T1000 (cell line): Measurements from ENCODE around the gene SH3GLB2.
"Not testable (repeated sequence)": the region's sequence is repeated elsewhere in the genome, so short reads cannot be mapped to it uniquely, and the experiment has no call there.

Experiments used
- DNase-seq: peaks from one replicate; lab custom pipeline; 2025; ENCODE audit warnings: mixed read lengths; lab: John Stamatoyannopoulos, UW

Gene SH3GLB2

DNA sequence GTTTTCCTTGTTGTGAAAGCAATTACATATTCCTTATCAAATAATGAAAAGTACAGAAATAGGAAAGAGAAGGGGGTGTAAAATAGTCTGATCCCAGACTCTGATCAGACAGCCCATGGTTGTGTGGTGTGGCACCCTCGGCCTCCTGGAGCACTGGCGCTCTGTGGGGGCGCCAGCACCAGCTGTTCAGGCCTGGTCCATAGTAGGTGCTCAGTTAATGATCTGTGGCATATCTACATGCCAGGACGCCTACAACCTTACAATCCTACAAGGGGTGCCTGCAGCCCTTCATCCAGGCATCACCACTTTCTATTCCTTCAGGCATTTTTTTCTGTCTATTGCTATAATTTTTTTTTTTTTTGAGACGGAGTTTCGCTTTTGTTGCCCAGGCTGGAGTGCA is 24.9 kb upstream of the SH3GLB2 start:
- no peak for DNase-seq

DNA sequence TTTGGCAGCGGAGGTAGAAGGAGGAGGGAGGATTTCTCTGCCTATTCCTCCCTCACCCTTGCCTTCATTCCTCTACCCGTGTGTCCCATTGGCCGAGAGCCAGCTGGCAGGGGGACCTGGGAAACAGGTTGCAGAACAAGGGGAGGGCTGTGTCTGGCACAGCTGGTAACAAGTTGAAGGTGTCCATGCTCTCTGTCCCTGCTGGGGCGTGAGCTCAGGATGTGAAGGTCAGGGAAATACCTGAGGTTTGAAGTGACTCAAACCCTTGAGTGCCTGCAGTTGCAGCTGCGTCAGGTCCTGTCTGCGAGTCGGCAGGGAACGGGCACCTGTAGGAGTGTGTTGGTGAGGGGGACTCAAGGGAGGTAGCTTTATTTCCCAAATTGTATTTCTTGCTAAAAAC is 24.5 kb upstream of the SH3GLB2 start:
- DNase-seq: no peak

- no peak for DNase-seq
Observed at GRCh38 chr9:129042016-129042415, 13.9 kb upstream of the SH3GLB2 start.

DNA sequence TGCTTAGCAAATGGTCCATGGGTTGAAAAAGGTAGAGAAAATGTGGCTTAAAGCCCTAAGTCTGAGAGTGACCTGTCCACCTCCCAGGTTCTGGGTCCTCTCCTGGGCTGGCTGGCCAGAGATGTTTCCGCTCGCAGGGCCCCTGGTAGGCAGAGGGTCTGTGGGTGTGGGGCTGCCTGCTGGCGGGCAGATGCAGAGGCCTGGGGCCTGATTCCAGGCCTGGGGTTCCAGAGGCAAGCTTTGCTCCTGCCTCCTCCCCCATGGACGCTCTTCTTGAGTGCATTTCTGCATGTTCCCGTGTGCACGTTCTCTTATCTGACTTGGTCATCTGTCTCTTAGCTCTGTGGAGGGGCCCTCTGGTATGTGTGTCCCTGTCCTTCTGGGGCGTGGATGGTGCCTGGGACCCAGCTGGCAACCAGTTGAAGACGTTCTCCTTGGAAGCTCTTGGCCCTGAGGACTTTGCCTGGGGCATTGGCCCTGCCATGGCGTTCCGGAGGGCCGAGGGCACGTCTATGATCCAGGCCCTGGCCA is 12.0 kb upstream of the SH3GLB2 start:
- no peak for DNase-seq

GRCh38 chr9:129038109-129038852 is 10.2 kb upstream of the SH3GLB2 start:
- no peak for DNase-seq

- DNase-seq: no peak
Observed at GRCh38 chr9:129037767-129038098, 9.6 kb upstream of the SH3GLB2 start.

GRCh38 chr9:129036923-129037766 is 9.0 kb upstream of the SH3GLB2 start:
- no peak for DNase-seq

- DNase-seq: peak; percentile 95
Observed at GRCh38 chr9:129036241-129036922, 8.3 kb upstream of the SH3GLB2 start, which contains the start of gene MIGA2. Gene MIGA2 (plus strand): TSS chr9:129036626. CDS start chr9:129040595, 3,969 bp downstream.

DNA sequence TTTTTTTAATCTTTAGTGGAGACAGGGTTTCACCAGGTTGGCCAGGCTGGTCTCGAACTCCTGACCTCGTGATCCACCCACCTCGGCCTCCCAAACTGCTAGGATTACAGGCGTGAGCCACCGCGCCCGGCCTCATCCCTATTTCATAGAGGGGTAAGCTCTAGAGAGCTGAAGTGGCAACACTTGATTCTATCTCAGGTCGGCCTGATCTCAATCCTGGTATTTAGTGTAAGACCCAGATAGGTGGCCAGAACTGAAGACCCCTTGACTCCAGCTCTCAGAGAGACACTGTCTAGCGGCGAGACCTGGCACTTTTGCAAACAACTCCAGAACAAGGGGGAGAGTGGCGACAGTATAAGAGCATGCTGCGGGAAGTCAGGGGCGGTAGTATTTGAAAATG is 7.7 kb upstream of the SH3GLB2 start:
- DNase-seq: not testable (repeated sequence)

DNA sequence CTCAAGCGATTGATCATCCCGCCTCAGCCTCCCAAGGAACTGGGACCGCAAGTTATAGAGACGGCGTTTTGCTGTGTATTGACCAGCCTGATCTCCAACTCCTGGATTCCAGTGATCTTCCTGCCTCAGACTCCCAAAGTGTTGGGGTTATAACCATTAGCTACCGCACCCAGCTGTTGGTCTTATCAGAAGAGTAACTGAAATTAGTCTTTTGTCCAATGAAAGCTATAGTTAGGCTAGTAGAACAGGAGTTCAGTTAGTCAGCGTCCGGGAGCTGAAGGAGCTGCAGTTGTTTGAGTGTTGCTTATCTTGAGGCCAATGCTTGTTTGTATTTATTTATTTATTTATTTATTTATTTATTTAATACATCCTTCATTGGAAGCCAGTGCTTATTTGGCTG is 5.1 kb upstream of the SH3GLB2 start:
- DNase-seq: no peak

DNA sequence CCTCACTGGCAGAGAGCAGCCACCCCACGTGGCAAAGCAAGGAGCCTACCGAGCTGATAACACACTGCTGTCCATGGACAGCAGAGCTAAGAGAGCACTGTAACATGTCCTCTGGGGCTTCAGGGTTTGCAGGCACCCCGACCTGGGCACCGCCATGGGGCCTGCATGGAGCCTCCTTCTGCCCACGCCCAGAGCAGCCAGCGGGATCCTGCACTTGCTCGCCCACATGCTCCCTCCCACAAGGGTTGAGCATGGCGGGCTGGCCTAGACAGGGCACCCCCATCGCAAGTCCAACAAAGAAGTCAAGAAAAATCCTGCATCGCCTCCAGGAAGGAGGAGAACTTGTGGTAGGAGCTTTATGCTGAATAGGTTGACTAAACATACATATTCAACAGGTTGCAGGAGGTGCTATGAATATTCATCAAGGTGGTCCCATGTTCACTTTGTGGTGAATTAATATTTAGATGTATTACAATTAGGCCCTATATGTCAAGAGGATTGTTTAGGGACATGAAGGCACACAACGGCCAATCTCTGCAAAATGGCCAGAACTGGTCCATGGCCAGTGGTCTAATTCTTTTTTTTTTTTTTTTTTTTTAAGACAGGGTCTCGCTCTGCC is 4.5 kb upstream of the SH3GLB2 start:
- no peak for DNase-seq

GRCh38 chr9:129031514-129031913 is 3.4 kb upstream of the SH3GLB2 start:
- no peak for DNase-seq

DNA sequence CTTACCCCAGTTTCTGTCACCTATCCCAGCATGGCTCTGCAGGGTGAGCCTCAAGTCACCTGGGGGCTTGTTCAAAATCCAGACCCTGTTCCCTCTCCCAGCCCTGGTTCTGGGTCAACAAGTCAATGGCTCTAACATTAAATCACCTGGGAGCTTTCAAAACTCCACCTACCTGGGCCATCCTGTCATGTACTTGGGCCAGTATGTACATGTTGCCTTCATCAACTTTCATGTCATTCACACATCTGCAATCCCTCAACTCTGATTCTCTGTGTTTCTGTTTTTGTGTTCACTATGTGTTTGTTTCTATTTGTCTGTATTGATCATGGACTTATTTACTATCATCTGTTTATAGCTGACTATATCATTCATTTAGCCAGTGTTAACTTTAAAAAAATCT is 2.1 kb upstream of the SH3GLB2 start:
- no peak for DNase-seq

- DNase-seq: peak; percentile 41
Observed at GRCh38 chr9:129027685-129028191, 393 bp downstream of the SH3GLB2 start.

- no peak for DNase-seq
Observed at GRCh38 chr9:129027224-129027684, 877 bp downstream of the SH3GLB2 start.

GRCh38 chr9:129026442-129027223 is 1.5 kb downstream of the SH3GLB2 start:
- peak; percentile 11 for DNase-seq

DNA sequence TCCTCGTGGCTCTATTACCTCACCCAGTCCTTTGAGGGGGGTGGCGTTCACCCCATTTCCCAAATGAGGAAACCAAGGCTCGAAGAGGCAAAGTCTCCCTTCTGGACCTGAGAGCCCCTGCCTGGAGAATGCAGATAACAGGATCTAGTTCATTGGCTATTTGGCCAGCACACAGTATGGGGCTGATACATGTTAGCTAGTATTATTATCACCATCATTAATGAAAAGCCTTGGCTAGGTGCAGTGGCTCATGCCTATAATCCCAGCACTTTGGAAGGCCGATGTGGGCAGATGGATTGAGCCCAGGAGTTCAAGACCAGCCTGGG is 4.3 kb downstream of the SH3GLB2 start:
- no peak for DNase-seq

- peak; percentile 67 for DNase-seq
Observed at GRCh38 chr9:129023036-129023907, 4.9 kb downstream of the SH3GLB2 start.

DNA sequence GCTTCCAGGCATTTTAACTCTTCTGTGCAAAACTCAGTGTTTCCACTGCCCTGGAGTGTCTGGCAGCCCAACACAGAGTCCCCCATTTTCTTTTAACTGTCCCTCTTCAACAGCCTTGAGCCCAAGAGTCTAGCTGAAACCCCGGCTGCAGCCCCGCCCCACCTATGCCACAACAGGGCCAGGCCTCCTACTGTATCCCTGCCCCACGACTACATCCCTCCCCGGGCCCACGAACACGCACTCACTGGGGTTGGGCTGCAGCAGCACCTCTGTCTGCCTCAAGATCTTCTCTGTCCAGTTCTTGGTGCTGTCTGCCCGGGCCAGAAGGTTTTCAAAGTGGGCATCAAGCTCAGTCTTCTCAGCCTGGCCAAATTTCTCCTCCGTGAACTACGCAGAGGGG is 6.1 kb downstream of the SH3GLB2 start:
- DNase-seq: no peak

DNA sequence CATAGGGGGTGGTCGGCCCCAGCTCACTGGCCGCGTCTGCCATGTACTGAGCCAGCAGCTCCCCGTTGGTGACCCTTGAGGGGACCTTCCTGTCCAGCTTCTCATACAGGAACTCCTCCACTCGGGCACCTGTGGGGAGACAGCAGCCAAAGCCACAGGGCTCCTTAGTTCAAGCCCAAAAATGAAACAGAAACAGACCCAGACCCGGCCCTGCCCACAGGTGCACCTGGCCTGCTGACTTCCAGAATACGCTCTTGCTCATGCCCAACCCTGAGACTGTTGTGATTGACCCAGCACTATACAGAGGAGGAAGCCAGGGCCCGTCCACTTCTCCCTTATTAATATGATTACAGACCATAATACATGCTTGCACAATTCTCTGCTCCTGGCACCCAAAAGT is 7.0 kb downstream of the SH3GLB2 start:
- no peak for DNase-seq
